BE2C (cell line): ENCODE measurements around the gene SLC7A7.

Source experiments
- DNase-seq: peaks from one replicate; pipeline ENCODE4 v3.0.0-alpha.2; 2020
- H3K27me3 ChIP-seq: fragments of 250-450 bp; sonication (Bioruptor Pico); 2 replicates; pipeline ENCODE4 v1.5.1; 2020; ENCODE audit warnings: mild to moderate bottlenecking
- H3K36me3 ChIP-seq: fragments of 250-450 bp; sonication (Bioruptor Pico); 2 replicates; pipeline ENCODE4 v1.5.1; 2020; ENCODE audit warnings: mild to moderate bottlenecking
- H3K4me1 ChIP-seq: fragments of 250-450 bp; sonication (Bioruptor Pico); 2 replicates; pipeline ENCODE4 v1.5.1; 2020
- H3K4me3 ChIP-seq: 2 replicates; pipeline ENCODE4 v1.5.1; 2011; ENCODE audit warnings: low read depth, low read length
- H3K9me3 ChIP-seq: fragments of 250-450 bp; sonication (Bioruptor Pico); 2 replicates; pipeline ENCODE4 v1.5.1; 2020
- TF ChIP-seq, protein P1 (sequence below): IDR thresholded peaks from 2 replicates; pipeline ENCODE4 v1.5.1; 2012; ENCODE audit warnings: mild to moderate bottlenecking, low read depth, low read length

The SLC7A7 gene

DNA sequence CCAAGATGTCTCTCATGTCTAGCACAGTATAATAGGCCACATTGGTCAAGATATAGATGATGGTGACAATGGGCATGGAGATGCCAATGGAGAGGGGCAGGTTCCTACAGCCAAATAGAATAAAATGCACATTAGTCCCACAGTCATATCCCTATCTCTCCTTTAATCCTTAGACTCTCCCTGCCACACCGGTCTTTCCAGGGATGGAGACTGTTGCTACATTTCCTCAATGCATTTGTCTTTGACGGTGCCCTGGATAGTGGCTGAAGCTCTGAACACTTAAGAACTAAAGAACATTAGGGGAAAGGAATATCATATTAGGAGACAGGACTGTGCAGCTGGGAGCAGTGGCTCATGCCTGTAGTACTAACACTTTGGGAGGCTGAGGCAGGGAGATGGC lies 39.0 kb downstream of the SLC7A7 start:
- Histone ChIP-seq H3K9me3 (no peaks in the 10 kb centered on the region), H3K36me3 (peaks cover 10% of the 10 kb centered on the region), H3K27me3 (no peaks in the 10 kb centered on the region), H3K4me1 (no peaks in the 10 kb centered on the region), H3K4me3 (no peak overlapping the region)
- no peak for DNase-seq
- TF ChIP-seq, protein P1, sequence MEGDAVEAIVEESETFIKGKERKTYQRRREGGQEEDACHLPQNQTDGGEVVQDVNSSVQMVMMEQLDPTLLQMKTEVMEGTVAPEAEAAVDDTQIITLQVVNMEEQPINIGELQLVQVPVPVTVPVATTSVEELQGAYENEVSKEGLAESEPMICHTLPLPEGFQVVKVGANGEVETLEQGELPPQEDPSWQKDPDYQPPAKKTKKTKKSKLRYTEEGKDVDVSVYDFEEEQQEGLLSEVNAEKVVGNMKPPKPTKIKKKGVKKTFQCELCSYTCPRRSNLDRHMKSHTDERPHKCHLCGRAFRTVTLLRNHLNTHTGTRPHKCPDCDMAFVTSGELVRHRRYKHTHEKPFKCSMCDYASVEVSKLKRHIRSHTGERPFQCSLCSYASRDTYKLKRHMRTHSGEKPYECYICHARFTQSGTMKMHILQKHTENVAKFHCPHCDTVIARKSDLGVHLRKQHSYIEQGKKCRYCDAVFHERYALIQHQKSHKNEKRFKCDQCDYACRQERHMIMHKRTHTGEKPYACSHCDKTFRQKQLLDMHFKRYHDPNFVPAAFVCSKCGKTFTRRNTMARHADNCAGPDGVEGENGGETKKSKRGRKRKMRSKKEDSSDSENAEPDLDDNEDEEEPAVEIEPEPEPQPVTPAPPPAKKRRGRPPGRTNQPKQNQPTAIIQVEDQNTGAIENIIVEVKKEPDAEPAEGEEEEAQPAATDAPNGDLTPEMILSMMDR, result no peak

DNA sequence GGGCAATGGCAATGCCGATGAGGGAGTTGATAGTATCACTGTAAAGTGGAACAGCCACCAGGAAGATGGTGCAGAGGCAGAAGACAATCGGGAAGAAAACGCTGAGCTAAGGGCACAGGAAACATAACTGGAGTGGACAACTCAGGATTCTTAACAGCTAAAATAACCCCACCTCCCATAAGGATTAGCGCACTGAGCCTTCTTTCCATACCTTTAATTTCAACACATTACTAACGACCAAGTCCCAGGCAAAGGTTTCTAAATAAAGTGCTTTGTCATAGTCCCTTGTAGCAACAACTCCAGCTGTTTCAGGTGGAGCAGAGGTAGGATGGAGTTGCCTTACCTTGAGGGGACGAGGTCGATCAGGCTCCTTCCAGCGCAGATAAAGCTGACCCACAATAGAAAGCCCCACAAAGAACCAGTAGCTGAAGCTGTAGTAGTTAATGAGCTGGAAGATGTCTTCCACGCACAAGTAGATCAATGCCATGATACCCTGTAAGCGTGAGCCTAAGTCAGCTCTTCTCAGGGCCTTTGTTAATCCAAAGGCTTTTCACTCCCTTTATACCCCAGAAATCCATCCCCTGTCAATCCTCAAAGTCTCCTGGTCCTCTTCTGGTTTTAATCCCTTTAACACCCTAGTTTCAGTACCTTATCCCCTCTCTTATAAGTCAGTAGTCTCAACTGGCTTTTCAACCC lies 41.1 kb downstream of the SLC7A7 start:
- H3K27me3 ChIP-seq, result no peaks in the 10 kb centered on the region
- peaks cover 27% of the 10 kb centered on the region for H3K36me3 ChIP-seq
- TF ChIP-seq, protein P1, result no peak
- no peaks in the 10 kb centered on the region for H3K4me1 ChIP-seq
- no peaks in the 10 kb centered on the region for H3K9me3 ChIP-seq
- no peak for DNase-seq
- no peak overlapping the region for H3K4me3 ChIP-seq

DNA sequence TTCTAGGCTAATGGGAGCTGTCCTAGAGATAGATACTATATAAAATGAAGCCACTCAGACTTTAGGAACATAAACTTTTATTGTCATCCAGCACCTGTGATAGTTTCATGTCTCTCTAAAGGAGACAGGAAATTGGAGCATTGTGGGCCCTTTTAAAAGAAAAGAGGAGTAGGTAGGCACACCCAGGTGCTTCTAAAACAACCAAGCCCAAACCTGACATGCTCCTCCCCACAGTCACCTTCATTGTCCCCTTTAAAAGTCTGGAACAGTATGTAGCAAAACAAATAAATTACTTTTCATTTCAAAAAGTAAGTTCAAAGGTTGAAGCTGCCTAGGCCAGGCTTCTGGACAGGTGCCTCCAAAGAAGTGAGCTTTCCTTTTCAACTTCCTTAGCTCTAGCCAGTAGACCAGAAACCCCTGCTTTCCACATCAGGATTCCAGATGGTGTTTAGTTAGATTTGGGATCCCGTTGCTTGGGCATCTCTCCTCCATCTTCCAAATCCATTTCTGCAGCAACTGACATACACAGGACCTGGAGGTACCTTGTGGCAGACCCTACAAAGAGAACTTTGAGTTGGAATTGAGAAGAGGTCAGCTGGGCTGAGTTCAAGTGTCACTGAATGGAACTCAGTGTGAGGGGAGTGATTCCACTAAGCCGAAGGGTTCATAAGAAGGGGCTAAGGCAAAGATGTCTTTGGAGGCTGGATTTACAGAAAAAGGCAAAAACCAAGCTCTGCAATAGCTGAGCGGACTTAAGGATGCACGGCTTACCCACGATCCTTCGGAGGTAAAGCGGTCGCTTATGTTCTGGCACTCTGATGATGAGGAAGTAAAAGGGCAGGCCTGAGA lies 41.8 kb downstream of the SLC7A7 start:
- Histone ChIP-seq H3K27me3 (no peaks in the 10 kb centered on the region), H3K9me3 (no peaks in the 10 kb centered on the region), H3K4me1 (no peaks in the 10 kb centered on the region), H3K4me3 (no peak overlapping the region), H3K36me3 (peaks cover 32% of the 10 kb centered on the region)
- DNase-seq, result no peak
- TF ChIP-seq, protein P1, result no peak

DNA sequence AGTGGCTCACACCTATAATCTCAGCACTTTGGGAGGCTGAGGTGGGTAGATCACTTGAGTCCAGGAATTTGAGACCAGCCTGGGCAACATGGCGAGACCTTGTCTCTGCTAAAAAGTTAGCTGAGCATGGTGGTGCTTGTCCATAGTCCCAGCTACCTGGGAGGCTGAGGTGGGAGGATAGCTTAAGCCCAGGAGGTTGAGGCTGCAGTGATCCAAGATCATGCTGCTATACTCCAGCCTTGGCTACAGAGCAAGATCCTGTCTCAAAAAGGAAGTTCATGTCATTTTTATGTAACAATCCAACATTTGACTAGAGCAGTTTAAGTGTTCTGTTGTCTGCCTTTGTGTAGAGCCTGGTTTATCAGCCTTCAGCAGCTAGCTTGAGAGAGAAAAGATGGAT lies 42.5 kb downstream of the SLC7A7 start:
- Histone ChIP-seq H3K36me3 (peaks cover 39% of the 10 kb centered on the region), H3K4me3 (no peak overlapping the region), H3K4me1 (peaks cover 2% of the 10 kb centered on the region), H3K27me3 (no peaks in the 10 kb centered on the region), H3K9me3 (no peaks in the 10 kb centered on the region)
- TF ChIP-seq, protein P1, result no peak
- no peak for DNase-seq

DNA sequence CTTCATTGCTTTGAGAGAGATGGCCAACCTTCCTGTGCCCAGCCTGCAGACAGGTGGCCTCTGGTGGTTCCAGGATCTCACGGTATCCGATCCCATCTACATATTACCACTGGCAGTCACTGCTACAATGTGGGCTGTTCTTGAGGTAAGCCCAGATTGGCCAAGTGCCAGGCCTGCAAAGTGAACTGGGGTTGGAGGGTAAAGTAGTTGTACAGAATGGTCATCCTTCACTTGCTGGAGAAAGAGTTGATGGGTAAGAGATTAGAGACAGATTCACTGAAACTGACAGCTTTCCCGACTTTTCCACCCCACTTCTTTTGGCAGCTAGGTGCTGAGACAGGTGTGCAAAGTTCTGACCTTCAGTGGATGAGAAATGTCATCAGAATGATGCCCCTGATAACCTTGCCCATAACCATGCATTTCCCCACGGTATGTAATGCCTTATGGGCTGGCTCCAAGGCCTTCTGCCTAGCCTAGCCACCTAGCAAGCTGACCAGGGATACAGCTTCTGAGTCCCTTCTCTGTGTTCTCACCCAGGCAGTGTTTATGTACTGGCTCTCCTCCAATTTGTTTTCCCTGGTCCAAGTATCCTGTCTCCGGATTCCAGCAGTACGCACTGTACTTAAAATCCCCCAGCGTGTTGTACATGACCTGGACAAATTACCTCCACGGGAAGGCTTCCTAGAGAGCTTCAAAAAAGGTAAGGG lies 44.6 kb downstream of the SLC7A7 start:
- DNase-seq, result no peak
- no peak overlapping the region for H3K4me3 ChIP-seq
- H3K36me3 ChIP-seq, result peaks cover 39% of the 10 kb centered on the region
- TF ChIP-seq, protein P1, result no peak
- peaks cover 3% of the 10 kb centered on the region for H3K4me1 ChIP-seq
- H3K27me3 ChIP-seq, result no peaks in the 10 kb centered on the region
- H3K9me3 ChIP-seq, result no peaks in the 10 kb centered on the region
